K562 (cell line): ENCODE results near the gene RTL10. TPM values are rescaled to one million over a fixed set of nuclear protein-coding genes. Genes with fewer than 3 reads are reported as not detected.

Source experiments
- ARID2 ChIP-seq: fragments of 450-650 bp; IDR thresholded peaks from 2 replicates; pipeline ENCODE4 v1.6.1; 2017; ENCODE audit warnings: antibody characterized with exemption, mild to moderate bottlenecking
- CBFB ChIP-seq: sonication (generic); formaldehyde crosslinking; IDR thresholded peaks from 2 replicates; pipeline ENCODE4 v1.4.0; 2020; ENCODE audit warnings: mild to moderate bottlenecking, missing genetic modification reagents
- CBX5 ChIP-seq: IDR thresholded peaks from 2 replicates; pipeline ENCODE4 v1.6.1; 2014; ENCODE audit warnings: low read depth, borderline replicate concordance
- CTBP1 ChIP-seq: fragments of 450-650 bp; IDR thresholded peaks from 2 replicates; pipeline ENCODE4 v1.6.1; 2016; ENCODE audit warnings: borderline replicate concordance
- ETV5 ChIP-seq: sonication (generic); formaldehyde crosslinking; IDR thresholded peaks from 2 replicates; pipeline ENCODE4 v1.4.0; 2020; ENCODE audit warnings: low read depth, mild to moderate bottlenecking, missing genetic modification reagents
- ILK ChIP-seq: fragments of 450-650 bp; IDR thresholded peaks from 2 replicates; pipeline ENCODE4 v1.6.1; 2016; ENCODE audit warnings: missing genetic modification characterization, low read depth, mild to moderate bottlenecking, missing compliant biosample characterization, moderate library complexity, borderline replicate concordance
- NR2F6 ChIP-seq: fragments of 450-650 bp; formaldehyde crosslinking; IDR thresholded peaks from 2 replicates; pipeline ENCODE4 v1.4.0; 2020; ENCODE audit warnings: mild to moderate bottlenecking
- RBM15 ChIP-seq: fragments of 200-400 bp; formaldehyde crosslinking; IDR thresholded peaks from 2 replicates; pipeline ENCODE4 v1.6.1; 2018; ENCODE audit warnings: mild to moderate bottlenecking, low read length, moderate library complexity; ENCODE audit not compliant: insufficient read depth
- SMARCA5 ChIP-seq: fragments of 450-650 bp; IDR thresholded peaks from 2 replicates; pipeline ENCODE4 v1.6.1; 2016
- WHSC1 ChIP-seq: IDR thresholded peaks from one replicate; pipeline ENCODE4 v1.6.1; 2012; ENCODE audit warnings: low read length, control low read depth, inconsistent platforms
- polyA plus RNA-seq, 8 experiments: library from polyadenylated mRNA; depleted of rRNA in 4 of 8; stranded (reverse) in 5 of 8; unstranded in 3 of 8; fragments of >200 nt; fragmentation: Nextera tagmentation in 2 of 8; fragmentation: Illumina TruSeq in 1 of 8; extraction: Ambion mirVana in 2 of 8; extraction: Trizol in 1 of 8; gene quantifications; 2 replicates each; pipeline versions ENCODE4 v1.2.1 to v1.2.3, GENCODE V29; 2011 to 2014; ENCODE audit warnings: inconsistent platforms in 1 of 8, missing spikeins in 1 of 8
- total RNA-seq, 7 experiments: library from RNA; depleted of rRNA in 6 of 7; stranded (reverse); fragments of >200 nt in 6 of 7; fragmentation: Illumina TruSeq in 2 of 7; extraction: Trizol in 2 of 7; gene quantifications; 2 replicates each; pipeline versions ENCODE4 v1.2.1 to v1.2.3, GENCODE V29; 2011 to 2021; ENCODE audit warnings: low replicate concordance in 1 of 7
- TF ChIP-seq, protein P1 (sequence below), 2 experiments: fragments of 450-650 bp; IDR thresholded peaks; 2 replicates each; pipeline ENCODE4 v1.6.1; 2018; ENCODE audit warnings: mild to moderate bottlenecking in 2 of 2, low read depth in 1 of 2; ENCODE audit not compliant: partially characterized antibody in 2 of 2
- TF ChIP-seq, protein P2 (sequence below): fragments of 450-650 bp; formaldehyde crosslinking; IDR thresholded peaks from 2 replicates; pipeline ENCODE4 v1.4.0; 2020; ENCODE audit warnings: mild to moderate bottlenecking, moderate library complexity
- TF ChIP-seq, protein P3 (sequence below): fragments of 150-350 bp; conservative IDR thresholded peaks from 2 replicates; pipeline ENCODE4 v1.6.1; 2014; ENCODE audit warnings: low read length
- TF ChIP-seq, protein P4 (sequence below): fragments of 250-450 bp; sonication (Bioruptor Pico); IDR thresholded peaks from 2 replicates; pipeline ENCODE4 v1.8.0; 2022; ENCODE audit warnings: moderate library complexity, mild to moderate bottlenecking, inconsistent platforms
- TF ChIP-seq, protein P5 (sequence below): fragments of 250-450 bp; sonication (Bioruptor Pico); IDR thresholded peaks from 2 replicates; pipeline ENCODE4 v1.6.1; 2021; ENCODE audit warnings: mild to moderate bottlenecking

The RTL10 gene
- total and polyA plus RNA-seq, 9 of the 15 experiments (the other 6 are each of a cell fraction or from before 2014, with no cell fraction given) = 19.8 to 75.5 (median 32.5) TPM

DNA sequence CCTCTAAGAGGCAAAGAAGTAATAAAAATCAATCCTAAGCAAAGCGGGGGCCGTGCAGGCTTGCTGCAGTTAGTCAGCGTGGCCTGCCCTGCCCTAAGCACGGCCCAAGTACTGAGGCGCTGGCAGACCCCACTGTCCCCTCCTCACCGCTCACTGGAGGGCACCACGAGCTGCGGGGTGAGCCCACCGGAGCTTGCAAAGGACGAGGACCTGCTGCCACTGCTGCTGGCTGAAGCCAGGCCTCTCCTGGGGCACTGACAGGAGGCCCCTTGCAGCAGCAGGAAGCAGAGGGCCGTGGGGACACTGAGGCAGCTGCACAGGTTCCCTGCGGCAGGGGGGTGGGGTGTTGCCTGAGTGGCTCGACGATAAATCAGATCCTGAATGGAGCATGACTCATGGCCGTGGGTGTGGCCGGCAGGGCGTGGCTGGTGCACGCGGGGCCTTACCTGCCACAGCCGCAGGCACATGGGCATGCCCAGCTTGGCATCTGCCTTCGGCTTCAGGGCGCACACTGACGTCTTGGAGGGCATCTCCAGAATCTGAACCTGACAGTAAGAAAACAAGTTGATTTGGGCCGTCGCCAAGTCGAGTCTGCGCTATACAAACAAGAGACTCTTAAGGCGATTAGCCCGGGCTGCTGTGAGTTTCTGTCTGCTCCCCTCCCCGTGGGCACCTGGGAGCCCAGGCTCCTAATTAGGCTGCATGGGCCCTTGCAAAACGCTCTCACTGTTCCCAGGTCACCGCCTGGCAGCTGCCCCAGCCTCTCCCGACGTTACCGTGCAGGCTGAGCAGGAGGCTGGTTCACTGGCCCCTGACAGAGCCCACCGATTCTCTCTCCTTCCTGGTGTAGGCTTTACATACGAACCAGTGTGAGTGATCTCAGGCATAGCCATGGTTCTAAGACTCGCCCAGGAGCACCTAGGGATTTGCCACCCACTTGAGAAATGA, 48.2 kb downstream of the RTL10 start (continued):
- TF ChIP-seq, protein P1, sequence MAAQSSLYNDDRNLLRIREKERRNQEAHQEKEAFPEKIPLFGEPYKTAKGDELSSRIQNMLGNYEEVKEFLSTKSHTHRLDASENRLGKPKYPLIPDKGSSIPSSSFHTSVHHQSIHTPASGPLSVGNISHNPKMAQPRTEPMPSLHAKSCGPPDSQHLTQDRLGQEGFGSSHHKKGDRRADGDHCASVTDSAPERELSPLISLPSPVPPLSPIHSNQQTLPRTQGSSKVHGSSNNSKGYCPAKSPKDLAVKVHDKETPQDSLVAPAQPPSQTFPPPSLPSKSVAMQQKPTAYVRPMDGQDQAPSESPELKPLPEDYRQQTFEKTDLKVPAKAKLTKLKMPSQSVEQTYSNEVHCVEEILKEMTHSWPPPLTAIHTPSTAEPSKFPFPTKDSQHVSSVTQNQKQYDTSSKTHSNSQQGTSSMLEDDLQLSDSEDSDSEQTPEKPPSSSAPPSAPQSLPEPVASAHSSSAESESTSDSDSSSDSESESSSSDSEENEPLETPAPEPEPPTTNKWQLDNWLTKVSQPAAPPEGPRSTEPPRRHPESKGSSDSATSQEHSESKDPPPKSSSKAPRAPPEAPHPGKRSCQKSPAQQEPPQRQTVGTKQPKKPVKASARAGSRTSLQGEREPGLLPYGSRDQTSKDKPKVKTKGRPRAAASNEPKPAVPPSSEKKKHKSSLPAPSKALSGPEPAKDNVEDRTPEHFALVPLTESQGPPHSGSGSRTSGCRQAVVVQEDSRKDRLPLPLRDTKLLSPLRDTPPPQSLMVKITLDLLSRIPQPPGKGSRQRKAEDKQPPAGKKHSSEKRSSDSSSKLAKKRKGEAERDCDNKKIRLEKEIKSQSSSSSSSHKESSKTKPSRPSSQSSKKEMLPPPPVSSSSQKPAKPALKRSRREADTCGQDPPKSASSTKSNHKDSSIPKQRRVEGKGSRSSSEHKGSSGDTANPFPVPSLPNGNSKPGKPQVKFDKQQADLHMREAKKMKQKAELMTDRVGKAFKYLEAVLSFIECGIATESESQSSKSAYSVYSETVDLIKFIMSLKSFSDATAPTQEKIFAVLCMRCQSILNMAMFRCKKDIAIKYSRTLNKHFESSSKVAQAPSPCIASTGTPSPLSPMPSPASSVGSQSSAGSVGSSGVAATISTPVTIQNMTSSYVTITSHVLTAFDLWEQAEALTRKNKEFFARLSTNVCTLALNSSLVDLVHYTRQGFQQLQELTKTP (IDR thresholded peaks at IDR 0.05; ENCODE audit: low read depth in 1 of 2, partially characterized antibody in 2 of 2) = peak in 1 of 2 experiments; percentile 42
- no peak for TF ChIP-seq CBX5
- no peak for TF ChIP-seq ILK (tag)
- no peak for TF ChIP-seq ARID2
- TF ChIP-seq, protein P2, sequence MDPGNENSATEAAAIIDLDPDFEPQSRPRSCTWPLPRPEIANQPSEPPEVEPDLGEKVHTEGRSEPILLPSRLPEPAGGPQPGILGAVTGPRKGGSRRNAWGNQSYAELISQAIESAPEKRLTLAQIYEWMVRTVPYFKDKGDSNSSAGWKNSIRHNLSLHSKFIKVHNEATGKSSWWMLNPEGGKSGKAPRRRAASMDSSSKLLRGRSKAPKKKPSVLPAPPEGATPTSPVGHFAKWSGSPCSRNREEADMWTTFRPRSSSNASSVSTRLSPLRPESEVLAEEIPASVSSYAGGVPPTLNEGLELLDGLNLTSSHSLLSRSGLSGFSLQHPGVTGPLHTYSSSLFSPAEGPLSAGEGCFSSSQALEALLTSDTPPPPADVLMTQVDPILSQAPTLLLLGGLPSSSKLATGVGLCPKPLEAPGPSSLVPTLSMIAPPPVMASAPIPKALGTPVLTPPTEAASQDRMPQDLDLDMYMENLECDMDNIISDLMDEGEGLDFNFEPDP = 0 out of 2 replicates have a peak, but pooled peaks have one; percentile 63
- TF ChIP-seq, protein P3, sequence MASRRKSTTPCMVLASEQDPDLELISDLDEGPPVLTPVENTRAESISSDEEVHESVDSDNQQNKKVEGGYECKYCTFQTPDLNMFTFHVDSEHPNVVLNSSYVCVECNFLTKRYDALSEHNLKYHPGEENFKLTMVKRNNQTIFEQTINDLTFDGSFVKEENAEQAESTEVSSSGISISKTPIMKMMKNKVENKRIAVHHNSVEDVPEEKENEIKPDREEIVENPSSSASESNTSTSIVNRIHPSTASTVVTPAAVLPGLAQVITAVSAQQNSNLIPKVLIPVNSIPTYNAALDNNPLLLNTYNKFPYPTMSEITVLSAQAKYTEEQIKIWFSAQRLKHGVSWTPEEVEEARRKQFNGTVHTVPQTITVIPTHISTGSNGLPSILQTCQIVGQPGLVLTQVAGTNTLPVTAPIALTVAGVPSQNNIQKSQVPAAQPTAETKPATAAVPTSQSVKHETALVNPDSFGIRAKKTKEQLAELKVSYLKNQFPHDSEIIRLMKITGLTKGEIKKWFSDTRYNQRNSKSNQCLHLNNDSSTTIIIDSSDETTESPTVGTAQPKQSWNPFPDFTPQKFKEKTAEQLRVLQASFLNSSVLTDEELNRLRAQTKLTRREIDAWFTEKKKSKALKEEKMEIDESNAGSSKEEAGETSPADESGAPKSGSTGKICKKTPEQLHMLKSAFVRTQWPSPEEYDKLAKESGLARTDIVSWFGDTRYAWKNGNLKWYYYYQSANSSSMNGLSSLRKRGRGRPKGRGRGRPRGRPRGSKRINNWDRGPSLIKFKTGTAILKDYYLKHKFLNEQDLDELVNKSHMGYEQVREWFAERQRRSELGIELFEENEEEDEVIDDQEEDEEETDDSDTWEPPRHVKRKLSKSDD = 0 out of 2 replicates have a peak, but pooled peaks have one; percentile 19
- TF ChIP-seq WHSC1 = peak; percentile 90
- TF ChIP-seq, protein P4, sequence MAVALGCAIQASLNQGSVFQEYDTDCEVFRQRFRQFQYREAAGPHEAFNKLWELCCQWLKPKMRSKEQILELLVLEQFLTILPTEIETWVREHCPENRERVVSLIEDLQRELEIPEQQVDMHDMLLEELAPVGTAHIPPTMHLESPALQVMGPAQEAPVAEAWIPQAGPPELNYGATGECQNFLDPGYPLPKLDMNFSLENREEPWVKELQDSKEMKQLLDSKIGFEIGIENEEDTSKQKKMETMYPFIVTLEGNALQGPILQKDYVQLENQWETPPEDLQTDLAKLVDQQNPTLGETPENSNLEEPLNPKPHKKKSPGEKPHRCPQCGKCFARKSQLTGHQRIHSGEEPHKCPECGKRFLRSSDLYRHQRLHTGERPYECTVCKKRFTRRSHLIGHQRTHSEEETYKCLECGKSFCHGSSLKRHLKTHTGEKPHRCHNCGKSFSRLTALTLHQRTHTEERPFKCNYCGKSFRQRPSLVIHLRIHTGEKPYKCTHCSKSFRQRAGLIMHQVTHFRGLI (CRISPR knock-in tag) = no peak
- TF ChIP-seq CBFB (CRISPR knock-in tag) = no peak
- TF ChIP-seq, protein P5, sequence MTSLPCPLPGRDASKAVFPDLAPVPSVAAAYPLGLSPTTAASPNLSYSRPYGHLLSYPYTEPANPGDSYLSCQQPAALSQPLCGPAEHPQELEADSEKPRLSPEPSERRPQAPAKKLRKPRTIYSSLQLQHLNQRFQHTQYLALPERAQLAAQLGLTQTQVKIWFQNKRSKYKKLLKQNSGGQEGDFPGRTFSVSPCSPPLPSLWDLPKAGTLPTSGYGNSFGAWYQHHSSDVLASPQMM = no peak
- TF ChIP-seq RBM15 = no peak
- TF ChIP-seq CTBP1 = peak; percentile 99
- no peak for TF ChIP-seq SMARCA5
- TF ChIP-seq NR2F6 (CRISPR knock-in tag) = no peak
- TF ChIP-seq ETV5 = no peak
